ENCODE data around the gene FBXW11. TPM values are rescaled to one million over a fixed set of nuclear protein-coding genes. Genes with fewer than 3 reads are reported as not detected.

The FBXW11 gene
- total RNA-seq, 1 experiment from 2014 or later, result 69.2 TPM

DNA sequence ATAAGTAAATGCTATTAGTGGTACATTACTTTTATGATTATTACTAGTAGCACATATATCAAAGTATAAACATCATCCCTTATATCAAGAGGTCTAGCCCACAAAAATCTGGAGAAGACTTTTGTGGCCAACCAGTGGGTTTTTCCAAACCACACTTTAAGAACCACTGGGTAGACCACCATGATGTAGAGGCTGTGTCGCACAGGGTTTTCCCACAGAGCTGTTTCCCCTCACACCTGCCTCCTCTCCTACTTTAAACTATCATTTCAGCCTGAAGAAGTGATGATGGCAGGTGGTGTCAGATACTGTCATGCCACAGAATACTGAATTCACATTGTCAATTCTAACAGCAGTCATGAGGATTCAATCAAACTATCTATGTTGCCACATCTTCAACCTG lies 109.2 kb downstream of the FBXW11 start:
- H3K9me3 ChIP-seq (ENCODE audit: low read length), result no peaks in the 10 kb centered on the region
- H3K4me2 ChIP-seq (ENCODE audit: low read length), result no peak overlapping the region
- DNase-seq, result no peak
- H3K79me2 ChIP-seq (ENCODE audit: low read length), result peaks cover 15% of the 10 kb centered on the region
- H3K36me3 ChIP-seq (ENCODE audit: low read depth, low read length), result peaks cover 10% of the 10 kb centered on the region
- H3F3A ChIP-seq (ENCODE audit: low read length, unreplicated experiment), result no peaks in the 10 kb centered on the region
- H3K27me3 ChIP-seq (ENCODE audit: low read length), result no peaks in the 10 kb centered on the region
- H3K4me1 ChIP-seq (ENCODE audit: insufficient read depth, low read length), result peaks cover 6% of the 10 kb centered on the region; the same call in 1 of the 2 replicates
- POLR2A ChIA-PET (ENCODE audit: unreplicated experiment), result no interaction called here
- H2AFZ ChIP-seq (ENCODE audit: low read length), result no peak overlapping the region
- H3K4me3 ChIP-seq (ENCODE audit: low read length), result no peak overlapping the region
- no peak for ATAC-seq
- 0 out of 2 replicates have a peak, but pooled peaks cover 15% of the 10 kb centered on the region for H4K20me1 ChIP-seq (ENCODE audit: low read length)
- intact Hi-C loops (cut with micrococcal nuclease), result no loop called here
- CTCF ChIA-PET, result no interaction called here
- H3K9me2 ChIP-seq (replicated peaks; ENCODE audit: low read length), result no peaks in the 10 kb centered on the region
- H3K9ac ChIP-seq (ENCODE audit: low read length), result no peak overlapping the region
- TF ChIP-seq EZH2 (IDR thresholded peaks at IDR 0.05; ENCODE audit: low read length, unreplicated experiment), result no peak
- no peak for TF ChIP-seq EZH2phosphoT487 (IDR thresholded peaks at IDR 0.05; ENCODE audit: borderline replicate concordance, low read length)
- TF ChIP-seq, protein P1, sequence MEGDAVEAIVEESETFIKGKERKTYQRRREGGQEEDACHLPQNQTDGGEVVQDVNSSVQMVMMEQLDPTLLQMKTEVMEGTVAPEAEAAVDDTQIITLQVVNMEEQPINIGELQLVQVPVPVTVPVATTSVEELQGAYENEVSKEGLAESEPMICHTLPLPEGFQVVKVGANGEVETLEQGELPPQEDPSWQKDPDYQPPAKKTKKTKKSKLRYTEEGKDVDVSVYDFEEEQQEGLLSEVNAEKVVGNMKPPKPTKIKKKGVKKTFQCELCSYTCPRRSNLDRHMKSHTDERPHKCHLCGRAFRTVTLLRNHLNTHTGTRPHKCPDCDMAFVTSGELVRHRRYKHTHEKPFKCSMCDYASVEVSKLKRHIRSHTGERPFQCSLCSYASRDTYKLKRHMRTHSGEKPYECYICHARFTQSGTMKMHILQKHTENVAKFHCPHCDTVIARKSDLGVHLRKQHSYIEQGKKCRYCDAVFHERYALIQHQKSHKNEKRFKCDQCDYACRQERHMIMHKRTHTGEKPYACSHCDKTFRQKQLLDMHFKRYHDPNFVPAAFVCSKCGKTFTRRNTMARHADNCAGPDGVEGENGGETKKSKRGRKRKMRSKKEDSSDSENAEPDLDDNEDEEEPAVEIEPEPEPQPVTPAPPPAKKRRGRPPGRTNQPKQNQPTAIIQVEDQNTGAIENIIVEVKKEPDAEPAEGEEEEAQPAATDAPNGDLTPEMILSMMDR (conservative IDR thresholded peaks at IDR 0.05; ENCODE audit: low read depth, low read length), result no peak
- no TSS peak for BruUV-seq (replicated peaks)
- H3K27ac ChIP-seq (ENCODE audit: low read length), result no peak overlapping the region

DNA sequence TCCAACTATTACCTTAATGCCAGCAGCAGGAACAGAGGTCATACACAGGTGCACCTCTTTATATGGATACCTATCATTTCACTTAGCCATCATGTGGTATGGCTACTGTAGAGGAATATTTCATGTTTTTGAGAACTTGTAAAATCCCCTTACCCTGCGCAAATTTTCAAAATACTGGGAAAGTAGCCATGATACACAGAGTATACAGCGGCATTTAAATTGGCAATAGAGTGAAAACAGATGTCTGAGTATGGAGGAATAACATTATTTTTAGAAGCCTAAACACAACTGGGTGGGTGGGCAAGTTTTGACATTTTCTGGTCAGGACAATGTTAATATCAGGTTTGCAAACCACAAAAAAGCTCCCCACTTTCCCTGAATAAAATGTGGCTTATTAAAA lies 111.4 kb downstream of the FBXW11 start:
- ChIA-PET POLR2A (ENCODE audit: unreplicated experiment) (no interaction called here), CTCF (no interaction called here)
- BruUV-seq (replicated peaks), result no TSS peak
- peaks cover 6% of the 10 kb centered on the region; the same call in 1 of the 2 replicates for H3K4me1 ChIP-seq (ENCODE audit: insufficient read depth, low read length)
- H3F3A ChIP-seq (ENCODE audit: low read length, unreplicated experiment), result no peaks in the 10 kb centered on the region
- ATAC-seq (no peak), DNase-seq (no peak)
- H3K9me2 ChIP-seq (replicated peaks; ENCODE audit: low read length), result no peaks in the 10 kb centered on the region
- H3K79me2 ChIP-seq (ENCODE audit: low read length), result no peaks in the 10 kb centered on the region
- H3K9ac ChIP-seq (ENCODE audit: low read length), result no peak overlapping the region
- H3K9me3 ChIP-seq (ENCODE audit: low read length), result no peaks in the 10 kb centered on the region
- TF ChIP-seq, protein P1 (conservative IDR thresholded peaks at IDR 0.05; ENCODE audit: low read depth, low read length), result no peak
- no peak for TF ChIP-seq EZH2phosphoT487 (IDR thresholded peaks at IDR 0.05; ENCODE audit: borderline replicate concordance, low read length)
- TF ChIP-seq EZH2 (IDR thresholded peaks at IDR 0.05; ENCODE audit: low read length, unreplicated experiment), result no peak
- no peak overlapping the region for H3K27ac ChIP-seq (ENCODE audit: low read length)
- H3K4me2 ChIP-seq (ENCODE audit: low read length), result no peak overlapping the region
- H4K20me1 ChIP-seq (ENCODE audit: low read length), result 0 out of 2 replicates have a peak, but pooled peaks cover 10% of the 10 kb centered on the region
- intact Hi-C loops (cut with micrococcal nuclease), result no loop called here
- peaks cover 18% of the 10 kb centered on the region for H3K36me3 ChIP-seq (ENCODE audit: low read depth, low read length)
- no peaks in the 10 kb centered on the region for H3K27me3 ChIP-seq (ENCODE audit: low read length)
- no peak overlapping the region for H3K4me3 ChIP-seq (ENCODE audit: low read length)
- H2AFZ ChIP-seq (ENCODE audit: low read length), result no peak overlapping the region

DNA sequence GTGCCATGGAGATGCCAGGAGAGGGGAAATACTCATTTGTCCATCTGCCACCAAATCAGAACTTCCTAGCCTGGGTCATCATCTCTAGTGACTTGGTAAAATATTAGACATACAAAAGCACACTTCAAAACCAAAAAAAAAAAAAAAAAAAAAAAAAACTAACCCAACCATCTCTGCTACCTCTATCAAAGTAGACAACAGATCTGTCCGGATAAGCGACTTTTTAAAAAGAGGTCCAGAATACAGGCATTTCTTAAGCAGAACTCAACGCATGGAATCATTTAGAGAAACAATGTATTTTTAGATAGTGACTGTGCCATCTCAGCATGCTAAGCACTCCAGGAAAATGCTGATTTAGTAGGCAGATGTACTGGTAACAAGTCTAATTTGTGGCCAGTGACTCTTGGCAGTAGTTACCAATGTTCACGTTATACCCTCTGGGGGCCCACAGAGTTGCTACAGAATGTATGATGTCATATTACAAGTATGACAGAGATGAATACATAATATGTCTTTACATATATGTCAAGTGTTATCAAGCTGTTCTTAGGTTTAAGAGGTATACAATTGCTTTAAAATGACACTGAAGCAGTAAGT lies 113.0 kb downstream of the FBXW11 start:
- no peak overlapping the region for H2AFZ ChIP-seq (ENCODE audit: low read length)
- POLR2A ChIA-PET (ENCODE audit: unreplicated experiment), result interaction anchor here (0.7 kb wide), 1 partner anchor 61 kb away, joined by 15 read pairs; no protein-coding TSS in a partner anchor
- H4K20me1 ChIP-seq (ENCODE audit: low read length), result 0 out of 2 replicates have a peak, but pooled peaks cover under 1% of the 10 kb centered on the region
- DNase-seq (no peak), ATAC-seq (no peak)
- H3K9me2 ChIP-seq (replicated peaks; ENCODE audit: low read length), result no peaks in the 10 kb centered on the region
- no TSS peak for BruUV-seq (replicated peaks)
- H3K4me1 ChIP-seq (ENCODE audit: insufficient read depth, low read length), result 0 out of 2 replicates have a peak, but pooled peaks cover 4% of the 10 kb centered on the region
- CTCF ChIA-PET, result no interaction called here
- H3K4me3 ChIP-seq (ENCODE audit: low read length), result no peak overlapping the region
- H3K4me2 ChIP-seq (ENCODE audit: low read length), result no peak overlapping the region
- no peaks in the 10 kb centered on the region for H3F3A ChIP-seq (ENCODE audit: low read length, unreplicated experiment)
- no peaks in the 10 kb centered on the region for H3K79me2 ChIP-seq (ENCODE audit: low read length)
- no peaks in the 10 kb centered on the region for H3K9me3 ChIP-seq (ENCODE audit: low read length)
- H3K36me3 ChIP-seq (ENCODE audit: low read depth, low read length), result peaks cover 20% of the 10 kb centered on the region
- H3K27ac ChIP-seq (ENCODE audit: low read length), result no peak overlapping the region
- intact Hi-C loops (cut with micrococcal nuclease), result no loop called here
- TF ChIP-seq, protein P1 (conservative IDR thresholded peaks at IDR 0.05; ENCODE audit: low read depth, low read length), result no peak
- TF ChIP-seq EZH2phosphoT487 (IDR thresholded peaks at IDR 0.05; ENCODE audit: borderline replicate concordance, low read length), result no peak
- TF ChIP-seq EZH2 (IDR thresholded peaks at IDR 0.05; ENCODE audit: low read length, unreplicated experiment), result no peak
- no peaks in the 10 kb centered on the region for H3K27me3 ChIP-seq (ENCODE audit: low read length)
- no peak overlapping the region for H3K9ac ChIP-seq (ENCODE audit: low read length)

All from PC-3 (cell line).